Measurements from ENCODE around the gene SLC9A8. TPM values are rescaled to one million over a fixed set of nuclear protein-coding genes. Genes with fewer than 3 reads are reported as not detected.

The SLC9A8 gene
- total RNA-seq, 1 experiment from 2014 or later: 7.5 TPM

DNA sequence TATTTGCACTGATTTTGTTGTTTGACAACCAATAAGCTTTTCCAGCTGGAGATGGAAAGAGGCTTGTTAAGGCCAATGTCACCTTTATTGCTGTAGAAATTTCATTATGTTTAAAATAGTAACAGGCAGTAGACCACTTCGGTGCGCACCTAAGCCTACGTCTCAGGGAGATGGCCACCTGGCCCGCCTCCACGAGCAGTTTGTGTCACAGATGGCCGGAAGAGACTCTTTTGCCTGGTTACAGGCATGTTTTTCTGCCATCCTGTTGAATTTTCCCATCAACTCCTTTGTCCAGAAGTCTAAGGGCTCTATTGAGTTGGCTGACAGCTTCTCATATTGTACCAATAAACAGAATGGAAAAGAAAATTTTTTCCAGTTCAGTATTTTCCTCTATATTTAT lies 51.0 kb downstream of the SLC9A8 start:
- no peak overlapping the region for H2BK15ac ChIP-seq (ENCODE audit: low read depth, low read length)
- no peak overlapping the region for H3K9ac ChIP-seq (ENCODE audit: extremely low read depth, insufficient read length, low read length)
- no peak overlapping the region for H4K5ac ChIP-seq (ENCODE audit: insufficient read length, low read depth, low read length)
- no peaks in the 10 kb centered on the region for H3K23me2 ChIP-seq (ENCODE audit: insufficient read length, low read depth, low read length, poor library complexity, severe bottlenecking)
- no peaks in the 10 kb centered on the region; the same call in 1 of the 2 replicates for H3K27me3 Mint-ChIP-seq (ENCODE audit: low read depth)
- no peak overlapping the region for H4K8ac ChIP-seq (replicated peaks; ENCODE audit: insufficient read length, low read depth, low read length)
- no peak overlapping the region for H3K4ac ChIP-seq (ENCODE audit: low read depth, low read length)
- no peaks in the 10 kb centered on the region for H3K79me1 ChIP-seq (ENCODE audit: insufficient read depth, low read depth, low read length, poor library complexity, severe bottlenecking)
- no peak for DNase-seq
- no peak overlapping the region for H3K4me2 ChIP-seq (ENCODE audit: insufficient read depth, insufficient read length, low read length)
- H2BK20ac ChIP-seq (ENCODE audit: low read depth, low read length, poor library complexity, severe bottlenecking): no peak overlapping the region
- H3K27me3 ChIP-seq (ENCODE audit: insufficient read depth, low read length): no peaks in the 10 kb centered on the region
- no peaks in the 10 kb centered on the region for H3K79me2 ChIP-seq (ENCODE audit: insufficient read depth, low read length)
- no peak overlapping the region for H2BK5ac ChIP-seq (ENCODE audit: insufficient read length, low read length)
- H3K27ac ChIP-seq (ENCODE audit: insufficient read length, low read depth, low read length): no peak overlapping the region
- no peak overlapping the region for H3K23ac ChIP-seq (ENCODE audit: insufficient read length, low read depth, low read length)
- no peak overlapping the region for H2BK12ac ChIP-seq (ENCODE audit: insufficient read length, low read depth, low read length)
- no peaks in the 10 kb centered on the region for H3K9me3 ChIP-seq (ENCODE audit: control insufficient read depth, low read depth, low read length)
- no peak overlapping the region for H2BK120ac ChIP-seq (ENCODE audit: low read depth, low read length, poor library complexity, severe bottlenecking)
- H3K36me3 Mint-ChIP-seq (ENCODE audit: insufficient read depth in 1 of 3, low read depth in 3 of 3): peaks cover 0 to 2% (median 0%) of the 10 kb centered on the region in 3 experiments; a peak in 3 of 7 replicates
- no peaks in the 10 kb centered on the region for H4K20me1 ChIP-seq (ENCODE audit: control insufficient read depth, insufficient read depth, insufficient read length)
- no peaks in the 10 kb centered on the region for H3K9me3 Mint-ChIP-seq
- H3K4me3 Mint-ChIP-seq: no peak overlapping the region
- H3K27ac Mint-ChIP-seq: no peak overlapping the region
- no peaks in the 10 kb centered on the region for H3K4me1 ChIP-seq (ENCODE audit: insufficient read depth, low read length)
- no peak overlapping the region for H2AK5ac ChIP-seq (ENCODE audit: insufficient read length, low read length)
- no peak overlapping the region for H4K91ac ChIP-seq (ENCODE audit: insufficient read length, low read depth, low read length)
- H3K56ac ChIP-seq (ENCODE audit: insufficient read length, low read depth, low read length): no peak overlapping the region
- WGBS (ENCODE audit: extremely low coverage, insufficient read length, low lambda C conversion rate): no CpG with 5 or more reads among the region's 6 CpGs
- no peak overlapping the region for H3K18ac ChIP-seq (ENCODE audit: insufficient read length, low read depth, low read length)
- H3T11ph ChIP-seq (ENCODE audit: low read length): no peak overlapping the region
- H2AFZ ChIP-seq (ENCODE audit: low read length): no peak overlapping the region
- peaks cover 27 to 28% of the 10 kb centered on the region in 2 experiments for H3K4me1 Mint-ChIP-seq
- TF ChIP-seq, protein P1, sequence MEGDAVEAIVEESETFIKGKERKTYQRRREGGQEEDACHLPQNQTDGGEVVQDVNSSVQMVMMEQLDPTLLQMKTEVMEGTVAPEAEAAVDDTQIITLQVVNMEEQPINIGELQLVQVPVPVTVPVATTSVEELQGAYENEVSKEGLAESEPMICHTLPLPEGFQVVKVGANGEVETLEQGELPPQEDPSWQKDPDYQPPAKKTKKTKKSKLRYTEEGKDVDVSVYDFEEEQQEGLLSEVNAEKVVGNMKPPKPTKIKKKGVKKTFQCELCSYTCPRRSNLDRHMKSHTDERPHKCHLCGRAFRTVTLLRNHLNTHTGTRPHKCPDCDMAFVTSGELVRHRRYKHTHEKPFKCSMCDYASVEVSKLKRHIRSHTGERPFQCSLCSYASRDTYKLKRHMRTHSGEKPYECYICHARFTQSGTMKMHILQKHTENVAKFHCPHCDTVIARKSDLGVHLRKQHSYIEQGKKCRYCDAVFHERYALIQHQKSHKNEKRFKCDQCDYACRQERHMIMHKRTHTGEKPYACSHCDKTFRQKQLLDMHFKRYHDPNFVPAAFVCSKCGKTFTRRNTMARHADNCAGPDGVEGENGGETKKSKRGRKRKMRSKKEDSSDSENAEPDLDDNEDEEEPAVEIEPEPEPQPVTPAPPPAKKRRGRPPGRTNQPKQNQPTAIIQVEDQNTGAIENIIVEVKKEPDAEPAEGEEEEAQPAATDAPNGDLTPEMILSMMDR (conservative IDR thresholded peaks at IDR 0.05): no peak
- H3K14ac ChIP-seq (ENCODE audit: insufficient read depth, low read length): no peak overlapping the region

Measured in H9 (cell line).